IMR-90 (cell line): ENCODE measurements around the gene TOP3B.

Experiments used
- BHLHE40 ChIP-seq: fragments of 150-350 bp; IDR thresholded peaks from 2 replicates; pipeline ENCODE4 v1.6.1; 2016; ENCODE audit warnings: mild to moderate bottlenecking, low read depth, low read length
- CEBPB ChIP-seq: IDR thresholded peaks from 2 replicates; pipeline ENCODE4 v1.6.1; 2012; ENCODE audit warnings: low read depth, low read length, improper control_type of control experiment
- CHD1 ChIP-seq: IDR thresholded peaks from 2 replicates; pipeline ENCODE4 v1.6.1; 2012; ENCODE audit warnings: low read depth, low read length, improper control_type of control experiment
- FOS ChIP-seq: fragments of 150-350 bp; IDR thresholded peaks from 2 replicates; pipeline ENCODE4 v1.6.1; 2016; ENCODE audit warnings: low read depth, low read length
- MXI1 ChIP-seq: IDR thresholded peaks from 2 replicates; pipeline ENCODE4 v1.6.1; 2012; ENCODE audit warnings: low read depth, mild to moderate bottlenecking, low read length, moderate library complexity, borderline replicate concordance
- POLR2A ChIP-seq: IDR thresholded peaks from 2 replicates; pipeline ENCODE4 v1.6.1; 2012; ENCODE audit warnings: mild to moderate bottlenecking, low read depth, low read length
- RAD21 ChIP-seq: IDR thresholded peaks from 2 replicates; pipeline ENCODE4 v1.6.1; 2012; ENCODE audit warnings: low read length, improper control_type of control experiment
- RCOR1 ChIP-seq: IDR thresholded peaks from 2 replicates; pipeline ENCODE4 v1.6.1; 2012; ENCODE audit warnings: mild to moderate bottlenecking, low read length, improper control_type of control experiment; ENCODE audit not compliant: insufficient replicate concordance
- RFX5 ChIP-seq: IDR thresholded peaks from 2 replicates; pipeline ENCODE4 v1.8.0; 2012; ENCODE audit warnings: low read depth, mild to moderate bottlenecking, low read length, moderate library complexity
- SMC3 ChIP-seq: fragments of 150-350 bp; IDR thresholded peaks from 2 replicates; pipeline ENCODE4 v1.6.1; 2016; ENCODE audit warnings: low read depth, mild to moderate bottlenecking, antibody characterized with exemption, low read length, moderate library complexity
- TF ChIP-seq, protein P1 (sequence below): conservative IDR thresholded peaks from 2 replicates; pipeline ENCODE4 v1.5.1; 2012; ENCODE audit warnings: mild to moderate bottlenecking, low read depth, low read length, improper control_type of control experiment
- TF ChIP-seq, protein P2 (sequence below): fragments of 150-350 bp; IDR thresholded peaks from 2 replicates; pipeline ENCODE4 v1.6.1; 2017; ENCODE audit warnings: mild to moderate bottlenecking, antibody characterized with exemption, low read length, low read depth
- TF ChIP-seq, protein P3 (sequence below): fragments of 150-350 bp; IDR thresholded peaks from 2 replicates; pipeline ENCODE4 v1.6.1; 2016; ENCODE audit warnings: low read depth, mild to moderate bottlenecking, low read length, moderate library complexity, borderline replicate concordance

DNA sequence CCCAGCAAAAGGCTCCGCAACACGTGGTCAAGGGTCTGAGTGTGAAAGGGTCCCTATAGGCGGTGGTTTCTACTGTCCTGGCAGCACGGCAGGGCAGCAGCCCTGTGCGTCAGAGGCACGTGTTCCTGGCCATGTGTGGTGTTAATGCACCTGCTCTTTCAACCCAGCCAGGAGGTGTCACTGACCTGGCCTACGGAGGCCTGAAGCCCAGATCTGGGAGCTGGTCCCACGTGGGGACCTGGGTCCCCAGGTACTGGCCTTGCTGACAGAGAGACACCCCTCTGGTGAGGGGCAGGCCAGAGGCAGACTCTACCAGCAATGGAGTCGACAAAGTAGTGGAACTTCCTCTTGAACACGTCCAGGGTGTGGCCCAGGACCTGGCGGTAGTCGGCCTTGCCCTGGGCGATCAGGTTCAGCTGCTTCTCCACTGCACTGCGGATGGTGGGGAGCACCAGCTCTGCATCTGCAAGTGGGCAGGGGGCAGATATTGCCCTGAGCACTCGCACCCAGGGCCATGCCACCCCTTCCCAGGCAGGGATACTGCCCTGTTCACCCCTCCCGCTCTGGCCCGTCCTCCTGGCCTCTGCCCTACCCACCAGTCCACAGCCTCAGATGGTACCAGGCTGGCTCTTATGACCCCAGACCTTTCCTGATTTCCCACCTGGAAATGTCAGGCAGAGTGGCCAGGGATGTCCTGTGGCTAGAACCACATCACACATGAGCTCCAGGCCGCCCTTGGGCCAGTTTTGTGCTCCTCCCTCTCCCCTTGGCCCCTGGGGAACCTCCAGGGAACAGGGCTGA is 23.1 kb downstream of the TOP3B start:
- TF ChIP-seq, protein P1, sequence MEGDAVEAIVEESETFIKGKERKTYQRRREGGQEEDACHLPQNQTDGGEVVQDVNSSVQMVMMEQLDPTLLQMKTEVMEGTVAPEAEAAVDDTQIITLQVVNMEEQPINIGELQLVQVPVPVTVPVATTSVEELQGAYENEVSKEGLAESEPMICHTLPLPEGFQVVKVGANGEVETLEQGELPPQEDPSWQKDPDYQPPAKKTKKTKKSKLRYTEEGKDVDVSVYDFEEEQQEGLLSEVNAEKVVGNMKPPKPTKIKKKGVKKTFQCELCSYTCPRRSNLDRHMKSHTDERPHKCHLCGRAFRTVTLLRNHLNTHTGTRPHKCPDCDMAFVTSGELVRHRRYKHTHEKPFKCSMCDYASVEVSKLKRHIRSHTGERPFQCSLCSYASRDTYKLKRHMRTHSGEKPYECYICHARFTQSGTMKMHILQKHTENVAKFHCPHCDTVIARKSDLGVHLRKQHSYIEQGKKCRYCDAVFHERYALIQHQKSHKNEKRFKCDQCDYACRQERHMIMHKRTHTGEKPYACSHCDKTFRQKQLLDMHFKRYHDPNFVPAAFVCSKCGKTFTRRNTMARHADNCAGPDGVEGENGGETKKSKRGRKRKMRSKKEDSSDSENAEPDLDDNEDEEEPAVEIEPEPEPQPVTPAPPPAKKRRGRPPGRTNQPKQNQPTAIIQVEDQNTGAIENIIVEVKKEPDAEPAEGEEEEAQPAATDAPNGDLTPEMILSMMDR = no peak
- TF ChIP-seq RAD21 (no peak), RFX5 (no peak), POLR2A (no peak), MXI1 (no peak), RCOR1 (no peak), SMC3 (no peak), CEBPB (no peak), CHD1 (no peak), BHLHE40 (no peak), FOS (no peak)
- TF ChIP-seq, protein P2, sequence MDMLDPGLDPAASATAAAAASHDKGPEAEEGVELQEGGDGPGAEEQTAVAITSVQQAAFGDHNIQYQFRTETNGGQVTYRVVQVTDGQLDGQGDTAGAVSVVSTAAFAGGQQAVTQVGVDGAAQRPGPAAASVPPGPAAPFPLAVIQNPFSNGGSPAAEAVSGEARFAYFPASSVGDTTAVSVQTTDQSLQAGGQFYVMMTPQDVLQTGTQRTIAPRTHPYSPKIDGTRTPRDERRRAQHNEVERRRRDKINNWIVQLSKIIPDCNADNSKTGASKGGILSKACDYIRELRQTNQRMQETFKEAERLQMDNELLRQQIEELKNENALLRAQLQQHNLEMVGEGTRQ = no peak
- TF ChIP-seq, protein P3, sequence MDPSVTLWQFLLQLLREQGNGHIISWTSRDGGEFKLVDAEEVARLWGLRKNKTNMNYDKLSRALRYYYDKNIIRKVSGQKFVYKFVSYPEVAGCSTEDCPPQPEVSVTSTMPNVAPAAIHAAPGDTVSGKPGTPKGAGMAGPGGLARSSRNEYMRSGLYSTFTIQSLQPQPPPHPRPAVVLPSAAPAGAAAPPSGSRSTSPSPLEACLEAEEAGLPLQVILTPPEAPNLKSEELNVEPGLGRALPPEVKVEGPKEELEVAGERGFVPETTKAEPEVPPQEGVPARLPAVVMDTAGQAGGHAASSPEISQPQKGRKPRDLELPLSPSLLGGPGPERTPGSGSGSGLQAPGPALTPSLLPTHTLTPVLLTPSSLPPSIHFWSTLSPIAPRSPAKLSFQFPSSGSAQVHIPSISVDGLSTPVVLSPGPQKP = no peak
